ENCODE results near the gene PLXNC1. TPM values are rescaled to one million over a fixed set of nuclear protein-coding genes. Genes with fewer than 3 reads are reported as not detected.

The PLXNC1 gene
- total RNA-seq, 1 experiment from 2014 or later = 0.30 TPM

DNA sequence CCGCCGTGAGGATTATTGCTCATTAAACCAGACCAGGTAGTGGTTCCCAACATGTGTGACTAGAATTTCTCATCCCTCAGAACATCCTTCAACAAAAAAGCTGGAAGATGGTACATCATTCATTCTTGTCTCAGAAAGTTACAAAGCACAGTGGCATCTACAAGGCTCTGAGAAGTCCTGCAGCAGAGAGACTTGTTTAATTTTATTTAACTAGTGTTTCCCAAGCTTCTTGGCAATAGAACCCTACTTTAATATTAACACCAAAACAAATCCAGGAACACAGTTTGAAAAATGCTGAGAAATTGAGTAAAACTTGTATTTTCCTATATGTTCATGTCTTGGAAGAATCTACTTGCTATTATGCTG, 54.8 kb downstream of the PLXNC1 start:
- intact Hi-C loops (cut with micrococcal nuclease; ENCODE audit: unreplicated experiment) = no loop called here
- no peak for DNase-seq (ENCODE audit: low spot score)
- H3K4me1 ChIP-seq (ENCODE audit: insufficient read depth, low read length, poor library complexity, severe bottlenecking) = peaks cover 5% of the 10 kb centered on the region
- no peak overlapping the region for H3K27ac ChIP-seq (ENCODE audit: low read depth, low read length, poor library complexity, severe bottlenecking)
- POLR2A ChIA-PET (ENCODE audit: low non-redundant PET) = no interaction called here
- H3K9me3 ChIP-seq (ENCODE audit: low read depth, low read length, poor library complexity, severe bottlenecking) = no peaks in the 10 kb centered on the region
- H3K27me3 ChIP-seq (replicated peaks; ENCODE audit: insufficient read depth, low read depth, low read length, poor library complexity) = no peaks in the 10 kb centered on the region
- no TSS peak for BruUV-seq (replicated peaks)
- H3K36me3 ChIP-seq (ENCODE audit: insufficient read depth, low read length, poor library complexity, severe bottlenecking) = no peaks in the 10 kb centered on the region
- no peak overlapping the region for H3K4me3 ChIP-seq (ENCODE audit: low read depth, low read length, poor library complexity, severe bottlenecking)
- TF ChIP-seq, protein P1, sequence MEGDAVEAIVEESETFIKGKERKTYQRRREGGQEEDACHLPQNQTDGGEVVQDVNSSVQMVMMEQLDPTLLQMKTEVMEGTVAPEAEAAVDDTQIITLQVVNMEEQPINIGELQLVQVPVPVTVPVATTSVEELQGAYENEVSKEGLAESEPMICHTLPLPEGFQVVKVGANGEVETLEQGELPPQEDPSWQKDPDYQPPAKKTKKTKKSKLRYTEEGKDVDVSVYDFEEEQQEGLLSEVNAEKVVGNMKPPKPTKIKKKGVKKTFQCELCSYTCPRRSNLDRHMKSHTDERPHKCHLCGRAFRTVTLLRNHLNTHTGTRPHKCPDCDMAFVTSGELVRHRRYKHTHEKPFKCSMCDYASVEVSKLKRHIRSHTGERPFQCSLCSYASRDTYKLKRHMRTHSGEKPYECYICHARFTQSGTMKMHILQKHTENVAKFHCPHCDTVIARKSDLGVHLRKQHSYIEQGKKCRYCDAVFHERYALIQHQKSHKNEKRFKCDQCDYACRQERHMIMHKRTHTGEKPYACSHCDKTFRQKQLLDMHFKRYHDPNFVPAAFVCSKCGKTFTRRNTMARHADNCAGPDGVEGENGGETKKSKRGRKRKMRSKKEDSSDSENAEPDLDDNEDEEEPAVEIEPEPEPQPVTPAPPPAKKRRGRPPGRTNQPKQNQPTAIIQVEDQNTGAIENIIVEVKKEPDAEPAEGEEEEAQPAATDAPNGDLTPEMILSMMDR (conservative IDR thresholded peaks at IDR 0.05; ENCODE audit: low read depth, low read length) = no peak
- TF ChIP-seq EZH2 (IDR thresholded peaks at IDR 0.05; ENCODE audit: borderline replicate concordance, low read depth, low read length, poor library complexity, severe bottlenecking) = no peak
- CTCF ChIA-PET = no interaction called here

DNA sequence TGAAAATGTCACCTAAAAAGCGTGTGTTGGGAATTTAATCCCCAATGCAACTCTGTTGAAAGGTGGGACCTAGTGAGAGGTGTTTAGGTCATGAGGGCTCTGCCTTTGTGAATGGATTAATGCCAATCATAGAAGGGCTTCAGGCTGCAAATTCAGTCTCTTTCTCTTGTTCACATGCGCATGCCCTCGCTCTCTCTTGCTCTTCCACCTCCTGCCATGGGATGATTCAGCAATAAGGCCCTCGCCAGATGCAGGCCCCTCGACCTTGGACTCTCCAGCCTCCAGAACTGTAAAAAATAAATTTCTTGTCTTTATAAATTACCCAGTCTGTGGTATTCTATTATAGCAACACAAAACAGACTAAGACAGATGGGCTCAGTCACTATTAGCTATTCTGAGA, 55.4 kb downstream of the PLXNC1 start:
- POLR2A ChIA-PET (ENCODE audit: low non-redundant PET) = no interaction called here
- DNase-seq (ENCODE audit: low spot score) = no peak

DNA sequence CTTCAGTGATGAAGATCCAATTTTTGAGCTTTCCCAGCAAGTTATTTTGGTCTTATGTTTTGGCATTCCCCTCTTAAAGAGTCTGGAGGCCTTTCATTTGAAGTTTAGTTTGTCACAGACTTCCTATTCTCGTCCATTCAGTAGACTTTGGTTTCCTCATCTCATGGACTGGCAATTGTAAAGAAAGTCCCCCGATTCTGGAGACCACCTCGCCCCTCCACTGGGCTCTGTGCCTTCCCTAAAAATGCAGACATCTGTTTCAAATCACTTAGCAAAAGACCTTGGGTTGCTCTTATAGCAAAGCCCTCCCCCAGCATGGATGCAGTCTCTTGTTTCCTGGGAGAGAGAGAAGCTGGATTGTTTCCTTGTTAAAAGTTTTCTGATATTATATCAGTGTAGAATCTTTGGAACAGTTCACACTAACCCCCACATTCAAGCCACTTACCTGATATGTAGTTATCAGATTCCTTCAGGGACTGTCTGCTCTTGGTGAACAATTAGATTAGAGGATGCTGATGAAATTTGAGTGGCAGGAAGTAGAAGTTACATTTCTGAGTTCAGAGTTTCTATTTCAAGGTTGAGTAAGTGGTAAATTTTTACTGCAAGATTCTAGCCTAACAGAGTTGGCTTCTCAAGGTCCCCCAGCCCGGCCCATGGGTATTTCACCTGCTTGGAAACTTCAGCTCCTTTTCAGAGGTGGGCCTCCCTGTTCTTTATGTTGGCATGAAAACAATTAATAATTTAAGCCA, 56.3 kb downstream of the PLXNC1 start:
- H3K27ac ChIP-seq (ENCODE audit: low read depth, low read length, poor library complexity, severe bottlenecking) = no peak overlapping the region
- TF ChIP-seq, protein P1 (conservative IDR thresholded peaks at IDR 0.05; ENCODE audit: low read depth, low read length) = no peak
- TF ChIP-seq EZH2 (IDR thresholded peaks at IDR 0.05; ENCODE audit: borderline replicate concordance, low read depth, low read length, poor library complexity, severe bottlenecking) = no peak
- H3K9me3 ChIP-seq (ENCODE audit: low read depth, low read length, poor library complexity, severe bottlenecking) = no peaks in the 10 kb centered on the region
- intact Hi-C loops (cut with micrococcal nuclease; ENCODE audit: unreplicated experiment) = no loop called here
- H3K4me3 ChIP-seq (ENCODE audit: low read depth, low read length, poor library complexity, severe bottlenecking) = no peak overlapping the region
- H3K4me1 ChIP-seq (ENCODE audit: insufficient read depth, low read length, poor library complexity, severe bottlenecking) = peaks cover 5% of the 10 kb centered on the region
- H3K27me3 ChIP-seq (replicated peaks; ENCODE audit: insufficient read depth, low read depth, low read length, poor library complexity) = no peaks in the 10 kb centered on the region
- CTCF ChIA-PET = no interaction called here
- H3K36me3 ChIP-seq (ENCODE audit: insufficient read depth, low read length, poor library complexity, severe bottlenecking) = no peaks in the 10 kb centered on the region
- DNase-seq (ENCODE audit: low spot score) = no peak
- BruUV-seq (replicated peaks) = no TSS peak
- POLR2A ChIA-PET (ENCODE audit: low non-redundant PET) = no interaction called here

More for the DNA sequence above, 55.4 kb downstream of the PLXNC1 start:
- H3K4me1 ChIP-seq (ENCODE audit: insufficient read depth, low read length, poor library complexity, severe bottlenecking) = peaks cover 5% of the 10 kb centered on the region
- H3K9me3 ChIP-seq (ENCODE audit: low read depth, low read length, poor library complexity, severe bottlenecking) = no peaks in the 10 kb centered on the region
- H3K27ac ChIP-seq (ENCODE audit: low read depth, low read length, poor library complexity, severe bottlenecking) = no peak overlapping the region
- H3K4me3 ChIP-seq (ENCODE audit: low read depth, low read length, poor library complexity, severe bottlenecking) = no peak overlapping the region
- no TSS peak for BruUV-seq (replicated peaks)
- CTCF ChIA-PET = no interaction called here
- no peaks in the 10 kb centered on the region for H3K36me3 ChIP-seq (ENCODE audit: insufficient read depth, low read length, poor library complexity, severe bottlenecking)
- no peaks in the 10 kb centered on the region for H3K27me3 ChIP-seq (replicated peaks; ENCODE audit: insufficient read depth, low read depth, low read length, poor library complexity)
- intact Hi-C loops (cut with micrococcal nuclease; ENCODE audit: unreplicated experiment) = no loop called here
- TF ChIP-seq, protein P1 (conservative IDR thresholded peaks at IDR 0.05; ENCODE audit: low read depth, low read length) = no peak
- TF ChIP-seq EZH2 (IDR thresholded peaks at IDR 0.05; ENCODE audit: borderline replicate concordance, low read depth, low read length, poor library complexity, severe bottlenecking) = no peak
